Renal cortex interstitium (tissue), 15 donors: ENCODE measurements around the gene SHROOM3. TPM values are rescaled to one million over a fixed set of nuclear protein-coding genes. Genes with fewer than 3 reads are reported as not detected.
A peak's percentile ranks its signal among the peaks of the same experiment; 100 is the strongest.
"Not testable (repeated sequence)": the region's sequence is repeated elsewhere in the genome, so short reads cannot be mapped to it uniquely, and the experiment has no call there.

Source experiments
- DNase-seq, 11 donors: peaks; one replicate each; pipeline ENCODE4 v3.0.0-alpha.2; 2013; ENCODE audit warnings: low read depth in 9 of 11, low spot score in 4 of 11; ENCODE audit errors: extremely low read depth in 1 of 11
- long read RNA-seq, 16 experiments: transcript quantifications; one replicate each; lab custom pipeline, GENCODE V29; 2026
- polyA plus RNA-seq, 3 donors: library from polyadenylated mRNA; unstranded; fragments of 120-200 nt; gene quantifications; one replicate each; pipeline ENCODE4 v1.2.1, GENCODE V29; 2013; ENCODE audit not compliant: insufficient read length in 3 of 3

The SHROOM3 gene
- 10 to 100 TPM; 33.4 to 42.4 (median 38.0) TPM for polyA plus RNA-seq
- long read RNA-seq, donor 1, transcript SHROOM3-209 (4 exons, 3,766 nt): major isoform, 6 of 31 reads
- long read RNA-seq, donor 1, partial matches to known transcripts: 24 of 31 reads
- long read RNA-seq, donor 1, other reads (novel, unspliced or antisense): 0 of 31 reads
- long read RNA-seq, donor 2, partial matches to known transcripts: 5 of 10 reads
- long read RNA-seq, donor 2, other reads (novel, unspliced or antisense): 0 of 10 reads
- long read RNA-seq, donor 3, transcript SHROOM3-209 (4 exons, 3,766 nt): major isoform, 6 of 19 reads
- long read RNA-seq, donor 3, partial matches to known transcripts: 10 of 19 reads
- long read RNA-seq, donor 3, other reads (novel, unspliced or antisense): 0 of 19 reads
- long read RNA-seq, donor 4, partial matches to known transcripts: 23 of 27 reads
- long read RNA-seq, donor 4, other reads (novel, unspliced or antisense): 0 of 27 reads
- long read RNA-seq, donor 5: 0 reads
- long read RNA-seq, donor 6, transcript SHROOM3-206 (4 exons, 554 nt): minor isoform, 5 of 36 reads
- long read RNA-seq, donor 6, transcript SHROOM3-209 (4 exons, 3,766 nt): major isoform, 12 of 36 reads
- long read RNA-seq, donor 6, partial matches to known transcripts: 19 of 36 reads
- long read RNA-seq, donor 6, other reads (novel, unspliced or antisense): 0 of 36 reads
- long read RNA-seq, donor 7, partial matches to known transcripts: 0 of 6 reads
- long read RNA-seq, donor 7, other reads (novel, unspliced or antisense): 0 of 6 reads
- long read RNA-seq, donor 8: 0 reads
- long read RNA-seq, donor 9, transcript SHROOM3-209 (4 exons, 3,766 nt): major isoform, 5 of 36 reads
- long read RNA-seq, donor 9, partial matches to known transcripts: 30 of 36 reads
- long read RNA-seq, donor 9, other reads (novel, unspliced or antisense): 0 of 36 reads
- long read RNA-seq, donor 10, transcript SHROOM3-209 (4 exons, 3,766 nt): major isoform, 5 of 6 reads
- long read RNA-seq, donor 10, partial matches to known transcripts: 0 of 6 reads
- long read RNA-seq, donor 10, other reads (novel, unspliced or antisense): 0 of 6 reads
- long read RNA-seq, donor 11, partial matches to known transcripts: 17 of 22 reads
- long read RNA-seq, donor 11, other reads (novel, unspliced or antisense): 0 of 22 reads
- long read RNA-seq, donor 12, partial matches to known transcripts: 0 of 2 reads
- long read RNA-seq, donor 12, other reads (novel, unspliced or antisense): 0 of 2 reads
- long read RNA-seq, donor 13: 0 reads
- long read RNA-seq, donor 14, partial matches to known transcripts: 0 of 7 reads
- long read RNA-seq, donor 14, other reads (novel, unspliced or antisense): 0 of 7 reads
- long read RNA-seq, donor 15, partial matches to known transcripts: 0 of 1 reads
- long read RNA-seq, donor 15, other reads (novel, unspliced or antisense): 0 of 1 reads
- long read RNA-seq, donor 16, transcript SHROOM3-206 (4 exons, 554 nt): minor isoform, 7 of 63 reads
- long read RNA-seq, donor 16, transcript SHROOM3-209 (4 exons, 3,766 nt): major isoform, 20 of 63 reads
- long read RNA-seq, donor 16, partial matches to known transcripts: 35 of 63 reads
- long read RNA-seq, donor 16, other reads (novel, unspliced or antisense): 0 of 63 reads

GRCh38 chr4:76434901-76435527, at the start of gene SHROOM3:
SHROOM3 (plus strand) TSS chr4:76435229; CDS start chr4:76436053, 824 bp downstream.
- DNase-seq: no peak

DNA sequence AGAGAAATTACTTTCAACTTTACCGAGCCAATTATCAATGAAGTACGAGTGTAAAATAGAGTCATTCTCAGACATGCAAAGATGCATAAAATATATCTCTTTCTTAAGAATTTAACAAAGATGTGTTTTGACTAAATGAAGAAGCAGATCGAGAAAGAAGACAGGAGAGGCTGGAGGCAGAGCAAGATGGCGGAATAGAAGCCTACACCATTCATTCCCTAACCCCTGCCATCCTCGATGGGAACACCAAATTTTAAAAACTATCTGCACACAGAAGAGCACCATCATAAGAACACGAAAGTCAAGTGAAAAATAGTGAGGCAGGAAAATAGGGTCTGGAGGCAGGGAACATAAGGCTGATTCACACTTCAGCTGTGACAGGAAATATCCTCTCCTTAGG, 49.1 kb upstream of the SHROOM3 start:
- no peak for DNase-seq

DNA sequence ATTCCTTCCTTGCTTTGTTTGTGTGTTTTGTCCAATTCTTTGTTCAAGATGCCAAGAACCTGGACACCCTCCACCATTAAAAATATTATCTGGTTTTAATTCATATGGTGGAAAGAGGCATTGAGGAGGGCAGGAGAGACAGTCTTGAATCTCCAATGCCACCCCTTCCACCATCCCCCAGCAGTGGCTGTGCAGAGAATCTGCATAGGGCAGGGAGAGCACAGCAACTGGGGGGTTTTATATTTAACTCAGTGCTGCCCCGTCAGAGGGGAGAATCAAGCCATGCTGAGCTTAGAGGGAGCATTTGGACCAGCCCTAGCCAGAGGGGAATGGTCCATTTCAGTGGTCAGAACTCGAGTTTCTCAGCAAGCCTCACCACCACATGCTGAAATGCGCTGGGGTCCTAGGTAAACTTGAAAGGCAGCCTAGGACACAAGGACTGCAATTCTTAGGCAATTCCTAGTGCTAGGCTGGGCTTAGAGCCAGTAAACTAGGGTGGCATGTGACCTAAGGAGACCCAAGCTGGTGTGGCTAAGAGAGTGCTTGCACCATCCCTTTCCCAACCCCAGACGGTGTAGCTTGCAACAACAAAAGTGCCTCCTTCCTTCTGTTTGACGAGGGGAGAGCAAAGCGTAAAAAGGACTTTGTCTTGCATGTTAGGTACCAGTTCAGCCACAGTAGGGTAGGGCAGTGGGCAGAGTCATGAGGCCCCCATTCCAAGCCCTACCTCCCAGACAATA, 48.3 kb upstream of the SHROOM3 start:
- DNase-seq: no peak

DNA sequence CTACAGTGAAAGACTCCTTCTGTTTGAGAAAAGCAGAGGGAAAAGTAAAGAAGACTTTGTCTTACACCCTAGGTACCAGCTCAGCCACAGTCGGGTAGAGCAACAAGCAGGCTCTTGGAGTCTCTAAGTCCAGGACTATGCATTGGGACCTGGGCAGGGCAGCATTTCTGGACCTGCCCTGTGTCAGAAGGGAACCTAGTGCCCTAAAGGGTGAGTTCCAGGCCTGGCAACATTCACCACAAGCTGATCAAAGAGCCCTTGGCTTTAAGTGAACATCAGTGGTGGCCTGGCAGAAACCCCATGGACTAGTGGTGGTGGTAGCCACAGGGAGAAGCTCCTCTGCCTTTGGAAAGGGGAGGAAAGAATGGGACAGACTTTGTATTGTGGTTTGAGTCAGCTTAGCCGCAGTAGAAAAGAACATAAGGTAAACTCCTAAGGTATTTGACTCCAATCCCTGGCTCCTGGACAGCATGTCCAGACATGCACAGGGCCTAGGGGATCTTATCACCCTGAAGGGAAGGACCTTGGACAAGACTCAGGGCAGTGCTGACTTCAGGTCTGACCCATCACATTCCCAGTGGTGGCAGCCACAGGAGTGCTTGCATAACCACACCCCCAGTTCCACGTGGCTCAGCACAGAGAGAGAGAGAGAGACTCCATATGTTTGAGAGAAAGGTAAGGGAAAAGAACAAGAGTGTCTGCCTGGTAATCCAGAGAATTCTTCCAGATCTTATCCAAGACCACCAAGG, 46.7 kb upstream of the SHROOM3 start:
- no peak for DNase-seq

DNA sequence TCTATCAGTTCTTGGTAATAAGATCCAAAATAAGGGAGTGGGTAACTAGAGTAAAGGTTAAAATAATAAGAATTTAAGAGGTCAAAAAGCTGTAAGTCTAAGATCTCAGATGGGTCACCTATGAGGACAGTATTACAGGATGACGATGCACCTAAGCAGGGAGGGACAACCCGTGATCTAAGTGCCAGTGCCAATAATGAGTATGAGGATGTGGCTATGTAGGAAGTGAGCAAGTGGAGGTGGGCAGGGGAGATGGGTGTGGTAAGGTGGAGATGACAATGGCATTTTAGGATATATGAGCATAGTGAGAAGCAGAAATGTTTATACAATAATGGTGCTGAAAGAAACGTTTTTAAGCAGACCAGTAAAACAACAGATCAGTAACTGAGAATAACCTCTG, 33.4 kb upstream of the SHROOM3 start:
- DNase-seq: no peak

- no peak for DNase-seq
Observed at GRCh38 chr4:76406081-76406480, 28.9 kb upstream of the SHROOM3 start.

- DNase-seq: no peak
Observed at GRCh38 chr4:76407440-76408119, 27.4 kb upstream of the SHROOM3 start.

- no peak for DNase-seq
Observed at GRCh38 chr4:76410636-76411035, 24.4 kb upstream of the SHROOM3 start.

- peak in 1 of 11 donors; percentile 12 for DNase-seq
Observed at GRCh38 chr4:76420188-76420761, 14.8 kb upstream of the SHROOM3 start.

- peak in 2 of 11 donors; percentile 16 to 23 for DNase-seq
Observed at GRCh38 chr4:76420762-76421581, 14.1 kb upstream of the SHROOM3 start, which contains the start of gene CCDC158. CCDC158 (minus strand) TSS chr4:76421141; CDS start chr4:76403207, 17,934 bp downstream.

GRCh38 chr4:76423159-76423558, 11.9 kb upstream of the SHROOM3 start:
- DNase-seq: not testable (repeated sequence)

DNA sequence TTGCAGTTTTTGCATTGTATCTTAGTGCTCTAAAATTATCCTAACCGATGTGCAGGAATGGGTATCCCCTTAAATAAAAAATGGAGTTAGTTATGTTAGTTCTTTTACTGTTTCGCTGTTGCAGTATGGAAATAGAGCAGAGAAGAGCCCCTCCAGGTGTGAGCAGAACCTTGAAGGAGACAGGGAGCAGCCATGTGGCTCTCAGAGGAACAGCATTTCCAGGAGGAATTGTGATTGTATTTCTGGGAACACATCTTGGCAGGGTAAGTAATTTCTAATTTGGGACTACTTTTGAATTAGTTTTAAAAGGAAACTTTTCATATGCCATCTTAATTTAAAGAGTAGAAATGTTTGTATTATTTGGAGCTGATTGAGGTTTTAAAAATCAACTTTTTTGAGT, 8.8 kb upstream of the SHROOM3 start:
- no peak for DNase-seq

- DNase-seq: no peak
Observed at GRCh38 chr4:76429636-76430035, 5.4 kb upstream of the SHROOM3 start.

DNA sequence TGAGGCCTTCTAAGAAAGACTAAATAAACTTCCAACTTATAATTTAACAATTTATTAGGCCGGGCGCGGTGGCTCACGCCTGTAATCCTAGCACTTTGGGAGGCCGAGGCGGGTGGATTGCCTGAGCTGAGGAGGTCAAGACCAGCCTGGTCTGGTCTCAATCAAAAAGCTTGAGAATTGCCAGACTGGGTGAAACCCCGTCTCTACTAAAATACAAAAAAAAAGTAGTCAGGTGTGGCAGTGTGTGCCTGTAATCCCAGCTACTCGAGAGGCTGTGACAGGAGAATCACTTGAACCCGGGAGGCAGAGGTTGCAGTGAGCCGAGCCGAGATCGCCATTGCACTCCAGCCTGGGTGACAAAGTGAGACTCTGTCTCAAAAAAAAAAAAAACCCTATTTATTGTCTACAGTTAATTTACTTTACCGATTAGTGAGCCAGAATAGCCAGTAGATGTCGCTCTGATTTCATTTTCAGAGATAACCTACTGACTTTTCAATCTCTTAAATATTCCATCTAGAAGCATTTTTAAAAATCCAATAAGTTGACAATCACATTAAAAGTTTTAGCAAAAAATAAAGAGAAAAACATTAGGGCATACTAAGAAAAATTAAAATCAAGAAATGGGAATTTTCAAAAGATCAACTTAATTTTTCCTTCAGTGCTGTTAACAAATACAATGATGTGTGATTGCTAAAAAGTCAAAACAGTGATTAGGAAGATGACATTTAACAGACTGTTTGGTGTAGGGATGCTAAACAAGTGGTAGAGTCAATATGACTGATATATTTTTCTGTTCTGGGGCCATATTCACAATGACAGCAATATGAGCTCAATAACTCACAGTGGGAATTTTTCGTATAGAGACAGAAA, 4.3 kb upstream of the SHROOM3 start:
- DNase-seq: peak in 2 of 11 donors; percentile 38 to 40
